VCaP (cell line): ENCODE results near the gene TENT4B.
A peak's percentile ranks its signal among the peaks of the same experiment; 100 is the strongest.

Experiments
- H3K27ac ChIP-seq: fragments of 450-650 bp; 2 replicates; pipeline ENCODE4 v1.5.1; 2017
- CTCF ChIP-seq: fragments of 450-650 bp; conservative IDR thresholded peaks from 2 replicates; pipeline ENCODE4 v1.5.1; 2017; ENCODE audit warnings: mild to moderate bottlenecking, moderate library complexity

Gene TENT4B

GRCh38 chr16:50172195-50172922, 19.3 kb downstream of the TENT4B start:
- no peak overlapping the region for H3K27ac ChIP-seq
- TF ChIP-seq CTCF, result no peak

- no peak for TF ChIP-seq CTCF
- H3K27ac ChIP-seq, result peak overlapping the region; percentile 18; the same call in 1 of the 2 replicates
Observed at GRCh38 chr16:50173316-50173715, 20.2 kb downstream of the TENT4B start.

GRCh38 chr16:50178491-50178941, 25.4 kb downstream of the TENT4B start:
- H3K27ac ChIP-seq, result no peak overlapping the region
- no peak for TF ChIP-seq CTCF

GRCh38 chr16:50182441-50182840, 29.3 kb downstream of the TENT4B start:
- peak overlapping the region; percentile 15; the same call in 1 of the 2 replicates for H3K27ac ChIP-seq
- no peak for TF ChIP-seq CTCF

- TF ChIP-seq CTCF, result no peak
- no peak overlapping the region for H3K27ac ChIP-seq
Observed at GRCh38 chr16:50183316-50183715, 30.2 kb downstream of the TENT4B start.

GRCh38 chr16:50185005-50185505, 31.9 kb downstream of the TENT4B start:
- H3K27ac ChIP-seq, result no peak overlapping the region
- no peak for TF ChIP-seq CTCF

- no peak for TF ChIP-seq CTCF
- peak overlapping the region; percentile 40; the same call in 1 of the 2 replicates for H3K27ac ChIP-seq
Observed at GRCh38 chr16:50188619-50189136, 35.6 kb downstream of the TENT4B start.
